AG04449 (cell line): Measurements from ENCODE around the gene TANC1.

ENCODE experiments used
- CTCF ChIA-PET: fragments of 350-600 bp; formaldehyde crosslinking; extraction: SDS; loops from one replicate; lab custom pipeline; 2021; ENCODE audit warnings: antibody characterized with exemption; lab: Yijun Ruan, JAX
- POLR2A ChIA-PET: fragments of 400-600, 350-600 bp; formaldehyde crosslinking; extraction: SDS; loops from one replicate; lab custom pipeline; 2020; ENCODE audit warnings: antibody characterized with exemption, inconsistent platforms; lab: Yijun Ruan, JAX
- DNase-seq: peaks from one replicate; pipeline ENCODE4 v3.0.0-alpha.2; 2010; ENCODE audit warnings: low read depth, low spot score
- H3K4me3 ChIP-seq: 2 replicates; pipeline ENCODE4 v1.5.1; 2011; ENCODE audit warnings: low read depth, mild to moderate bottlenecking, control low read depth, low read length
- CTCF ChIP-seq: IDR thresholded peaks from one replicate; pipeline ENCODE4 v1.5.1; 2011; ENCODE audit warnings: mild to moderate bottlenecking, moderate library complexity, low read length, control low read depth, inconsistent platforms; ENCODE audit not compliant: insufficient read depth; ENCODE audit errors: missing control alignments

The TANC1 gene

GRCh38 chr2:158993721-158994587, 25.5 kb downstream of the TANC1 start:
- no peak for DNase-seq
- no peak for TF ChIP-seq CTCF
- ChIA-PET CTCF (no interaction called here), POLR2A (no interaction called here)
- H3K4me3 ChIP-seq, result no peak overlapping the region

GRCh38 chr2:158994920-158995676, 26.7 kb downstream of the TANC1 start:
- no peak overlapping the region for H3K4me3 ChIP-seq
- ChIA-PET CTCF (interaction anchor here (0.8 to 3.2 kb wide), 4 partner anchors 9 to 40 kb away, joined by 3 to 14 read pairs (median 4); no protein-coding TSS in a partner anchor), POLR2A (no interaction called here)
- no peak for TF ChIP-seq CTCF
- no peak for DNase-seq

GRCh38 chr2:158995677-158996049, 27.2 kb downstream of the TANC1 start:
- CTCF ChIA-PET, result interaction anchor here (1.0 to 3.2 kb wide), 4 partner anchors 8 to 39 kb away, joined by 3 to 14 read pairs (median 5); no protein-coding TSS in a partner anchor
- no peak for TF ChIP-seq CTCF
- POLR2A ChIA-PET, result no interaction called here
- DNase-seq, result no peak
- H3K4me3 ChIP-seq, result no peak overlapping the region

DNA sequence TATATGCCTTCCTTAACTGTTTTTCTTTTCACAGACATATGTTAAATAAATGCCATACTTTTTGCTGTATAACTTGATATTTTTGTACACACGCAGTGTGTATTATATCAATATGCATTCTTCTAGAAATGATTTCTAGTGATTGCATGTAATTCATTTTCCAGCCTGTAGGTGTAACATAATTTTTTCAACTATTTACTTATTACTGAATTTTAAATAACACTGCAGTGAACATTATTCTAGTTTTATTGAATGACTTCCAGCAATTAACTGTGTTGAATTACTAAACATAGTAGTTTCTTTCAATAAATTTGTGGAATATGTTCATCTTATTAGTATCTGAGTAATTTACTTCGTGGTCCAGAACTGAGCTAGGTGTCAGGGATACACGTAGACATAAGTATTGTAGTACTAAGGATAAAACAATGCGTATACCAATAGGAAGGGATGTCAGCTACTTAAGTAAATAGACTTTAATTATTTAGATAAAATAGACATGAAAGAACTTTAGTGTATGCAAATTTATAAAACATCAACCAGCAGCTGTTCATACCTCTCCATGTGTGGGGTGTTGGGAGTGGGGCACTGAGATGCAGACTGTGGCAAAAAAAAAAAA, 28.0 kb downstream of the TANC1 start:
- POLR2A ChIA-PET, result no interaction called here

GRCh38 chr2:158997037-158997790, 28.8 kb downstream of the TANC1 start:
- CTCF ChIA-PET, result interaction anchor here (1.0 to 3.2 kb wide), 7 partner anchors 11 to 121 kb away, joined by 3 to 24 read pairs (median 7); no protein-coding TSS in a partner anchor
- H3K4me3 ChIP-seq, result no peak overlapping the region
- TF ChIP-seq CTCF, result no peak
- POLR2A ChIA-PET, result no interaction called here
- DNase-seq, result no peak

More for the DNA sequence above, 28.0 kb downstream of the TANC1 start:
- H3K4me3 ChIP-seq, result no peak overlapping the region
- no peak for TF ChIP-seq CTCF
- CTCF ChIA-PET, result interaction anchor here (1.0 to 3.2 kb wide), 6 partner anchors 11 to 122 kb away, joined by 3 to 24 read pairs (median 9); no protein-coding TSS in a partner anchor
- no peak for DNase-seq
